Gastrocnemius medialis (tissue), 4 donors: ENCODE results near the gene TXNDC12.

ENCODE experiments used
- POLR2A ChIP-seq, 2 donors: fragments of 450-650 bp; IDR thresholded peaks; one replicate each; pipeline ENCODE4 v1.6.1; 2017; ENCODE audit warnings: antibody characterized with exemption in 2 of 2, mild to moderate bottlenecking in 2 of 2, moderate library complexity in 2 of 2
- TF ChIP-seq, protein P1 (sequence below), 5 experiments: fragments of 450-650 bp in 3 of 5; fragments of 200-600 bp in 2 of 5; sonication (generic) in 2 of 5; IDR thresholded peaks in 4 of 5; conservative IDR thresholded peaks in 1 of 5; 1 replicate in 4 of 5; 2 replicates in 1 of 5; pipeline ENCODE4 v1.5.1; 2016 to 2019; ENCODE audit warnings: antibody characterized with exemption in 5 of 5, mild to moderate bottlenecking in 3 of 5, moderate library complexity in 3 of 5

- TF ChIP-seq, protein P1, sequence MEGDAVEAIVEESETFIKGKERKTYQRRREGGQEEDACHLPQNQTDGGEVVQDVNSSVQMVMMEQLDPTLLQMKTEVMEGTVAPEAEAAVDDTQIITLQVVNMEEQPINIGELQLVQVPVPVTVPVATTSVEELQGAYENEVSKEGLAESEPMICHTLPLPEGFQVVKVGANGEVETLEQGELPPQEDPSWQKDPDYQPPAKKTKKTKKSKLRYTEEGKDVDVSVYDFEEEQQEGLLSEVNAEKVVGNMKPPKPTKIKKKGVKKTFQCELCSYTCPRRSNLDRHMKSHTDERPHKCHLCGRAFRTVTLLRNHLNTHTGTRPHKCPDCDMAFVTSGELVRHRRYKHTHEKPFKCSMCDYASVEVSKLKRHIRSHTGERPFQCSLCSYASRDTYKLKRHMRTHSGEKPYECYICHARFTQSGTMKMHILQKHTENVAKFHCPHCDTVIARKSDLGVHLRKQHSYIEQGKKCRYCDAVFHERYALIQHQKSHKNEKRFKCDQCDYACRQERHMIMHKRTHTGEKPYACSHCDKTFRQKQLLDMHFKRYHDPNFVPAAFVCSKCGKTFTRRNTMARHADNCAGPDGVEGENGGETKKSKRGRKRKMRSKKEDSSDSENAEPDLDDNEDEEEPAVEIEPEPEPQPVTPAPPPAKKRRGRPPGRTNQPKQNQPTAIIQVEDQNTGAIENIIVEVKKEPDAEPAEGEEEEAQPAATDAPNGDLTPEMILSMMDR (IDR thresholded peaks at IDR 0.05 in 4 of 5, conservative IDR thresholded peaks at IDR 0.05 in 1 of 5), result no peak
- TF ChIP-seq POLR2A (IDR thresholded peaks at IDR 0.05), result peak in 1 of 2 donors; percentile 59
Measured at GRCh38 chr1:52033190-52034049, 21.6 kb downstream of the TXNDC12 start, which contains the start of gene KTI12.
